GM23338 (cell line): ENCODE results near the gene ELFN1. TPM values are rescaled to one million over a fixed set of nuclear protein-coding genes. Genes with fewer than 3 reads are reported as not detected.

Source experiments
- ATAC-seq: fragments of 200-7000 bp; cut with Tn5 transposase; 3 replicates; pipeline ENCODE4 v1.9.1; 2020
- DNase-seq: peaks from one replicate; pipeline ENCODE4 v3.0.0-alpha.2; 2015; ENCODE audit warnings: low spot score
- H2AFZ ChIP-seq: fragments of 200-600 bp; sonication (generic); 2 replicates; pipeline ENCODE4 v1.8.0; 2016; ENCODE audit warnings: antibody characterized with exemption, mild to moderate bottlenecking, moderate library complexity
- H3F3A ChIP-seq: fragments of 200-600 bp; sonication (generic); replicated peaks from 2 replicates; pipeline ENCODE4 v1.8.0; 2017; ENCODE audit warnings: antibody characterized with exemption, mixed run types, low read depth
- H3K27ac ChIP-seq: fragments of 200-600 bp; sonication (generic); 2 replicates; pipeline ENCODE4 v1.6.1; 2016; ENCODE audit warnings: low read depth
- H3K27me3 ChIP-seq: fragments of 200-600 bp; sonication (generic); 2 replicates; pipeline ENCODE4 v1.8.0; 2016; ENCODE audit warnings: mild to moderate bottlenecking, mixed run types, moderate library complexity; ENCODE audit not compliant: insufficient read depth
- H3K36me3 ChIP-seq: fragments of 200-600 bp; sonication (generic); 2 replicates; pipeline ENCODE4 v1.8.0; 2016; ENCODE audit warnings: mild to moderate bottlenecking; ENCODE audit not compliant: insufficient read depth
- H3K4me1 ChIP-seq: fragments of 200-600 bp; sonication (generic); 2 replicates; pipeline ENCODE4 v1.8.0; 2016; ENCODE audit warnings: mild to moderate bottlenecking, moderate library complexity; ENCODE audit not compliant: insufficient read depth
- H3K4me2 ChIP-seq: fragments of 200-600 bp; sonication (generic); 2 replicates; pipeline ENCODE4 v1.7.1; 2017; ENCODE audit warnings: mixed run types
- H3K4me3 ChIP-seq: fragments of 200-600 bp; sonication (generic); 2 replicates; pipeline ENCODE4 v1.6.1; 2016; ENCODE audit warnings: mixed run types
- H3K79me2 ChIP-seq: fragments of 200-600 bp; sonication (generic); replicated peaks from 2 replicates; pipeline ENCODE4 v1.8.0; 2017; ENCODE audit warnings: mild to moderate bottlenecking; ENCODE audit not compliant: insufficient read depth
- H3K9me2 ChIP-seq: fragments of 200-600 bp; sonication (generic); 2 replicates; pipeline ENCODE4 v1.8.0; 2017; ENCODE audit not compliant: insufficient read depth
- H4K20me1 ChIP-seq: fragments of 200-600 bp; sonication (generic); replicated peaks from 2 replicates; pipeline ENCODE4 v1.8.0; 2017; ENCODE audit warnings: mild to moderate bottlenecking; ENCODE audit not compliant: insufficient read depth
- H3K27ac Mint-ChIP-seq: 2 replicates; pipeline ENCODE4 v1.8.0; 2020; ENCODE audit warnings: inconsistent platforms, mild to moderate bottlenecking, moderate library complexity, mixed read lengths
- H3K27me3 Mint-ChIP-seq: 3 replicates; pipeline ENCODE4 v1.8.0; 2022; ENCODE audit warnings: low read depth, mild to moderate bottlenecking, moderate library complexity, mixed read lengths, inconsistent platforms; ENCODE audit not compliant: insufficient read depth, poor library complexity
- H3K36me3 Mint-ChIP-seq: 3 replicates; pipeline ENCODE4 v1.8.0; 2021; ENCODE audit warnings: low read depth, mild to moderate bottlenecking, inconsistent platforms, moderate library complexity, mixed read lengths
- H3K4me1 Mint-ChIP-seq: 3 replicates; pipeline ENCODE4 v1.8.0; 2020; ENCODE audit warnings: mild to moderate bottlenecking, inconsistent platforms, mixed read lengths
- H3K4me3 Mint-ChIP-seq: 3 replicates; pipeline ENCODE4 v1.8.0; 2021; ENCODE audit warnings: moderate library complexity, mild to moderate bottlenecking, inconsistent platforms, mixed read lengths
- H3K9me3 Mint-ChIP-seq: 3 replicates; pipeline ENCODE4 v1.8.0; 2020; ENCODE audit warnings: moderate library complexity, mild to moderate bottlenecking, inconsistent platforms, mixed read lengths
- CREB1 ChIP-seq: fragments of 250-450 bp; sonication (Bioruptor Pico); IDR thresholded peaks from 2 replicates; pipeline ENCODE4 v1.5.0; 2020; ENCODE audit warnings: low read depth, mild to moderate bottlenecking, moderate library complexity
- EZH2phosphoT487 ChIP-seq: fragments of 200-600 bp; sonication (generic); IDR thresholded peaks from one replicate; pipeline ENCODE4 v1.8.1; 2018; ENCODE audit warnings: antibody characterized with exemption; ENCODE audit not compliant: unreplicated experiment
- JUNB ChIP-seq: IDR thresholded peaks from one replicate; pipeline ENCODE4 v1.6.1; 2016; ENCODE audit warnings: antibody characterized with exemption; ENCODE audit not compliant: unreplicated experiment
- NANOG ChIP-seq: IDR thresholded peaks from 2 replicates; pipeline ENCODE4 v1.6.1; 2016; ENCODE audit warnings: antibody characterized with exemption, borderline replicate concordance
- POLR2AphosphoS5 ChIP-seq: IDR thresholded peaks from 2 replicates; pipeline ENCODE4 v1.6.1; 2016; ENCODE audit warnings: antibody characterized with exemption, low read depth
- STAT1 ChIP-seq: IDR thresholded peaks from one replicate; pipeline ENCODE4 v1.6.1; 2016; ENCODE audit warnings: antibody characterized with exemption; ENCODE audit not compliant: unreplicated experiment
- ZNF114 ChIP-seq: fragments of 250-450 bp; sonication (Bioruptor Pico); IDR thresholded peaks from 2 replicates; pipeline ENCODE4 v1.5.0; 2020; ENCODE audit warnings: mild to moderate bottlenecking, moderate library complexity
- ZNF331 ChIP-seq: fragments of 250-450 bp; sonication (Bioruptor Pico); IDR thresholded peaks from 2 replicates; pipeline ENCODE4 v1.5.0; 2020; ENCODE audit warnings: low read depth, mild to moderate bottlenecking, moderate library complexity
- polyA plus RNA-seq: library from polyadenylated mRNA; unstranded; fragments of >200 nt; fragmentation: Nextera tagmentation; extraction: Ambion mirVana; gene quantifications from 2 replicates; pipeline ENCODE4 v1.2.1, GENCODE V29; 2016
- total RNA-seq: library from RNA; depleted of rRNA; stranded (reverse); fragments of >200 nt; shearing (Covaris generic); gene quantifications from 2 replicates; pipeline ENCODE4 v1.2.3, GENCODE V29; 2014
- TF ChIP-seq, protein P1 (sequence below): fragments of 250-450 bp; sonication (Bioruptor Pico); IDR thresholded peaks from 2 replicates; pipeline ENCODE4 v1.5.0; 2020; ENCODE audit warnings: mild to moderate bottlenecking, moderate library complexity
- TF ChIP-seq, protein P2 (sequence below), 2 experiments: fragments of 200-600 bp in 1 of 2; sonication (generic) in 1 of 2; conservative IDR thresholded peaks; 2 replicates each; pipeline versions ENCODE4 v1.5.1 to v1.6.1; 2016 to 2017; ENCODE audit warnings: antibody characterized with exemption in 2 of 2, low read depth in 2 of 2, mild to moderate bottlenecking in 2 of 2, moderate library complexity in 1 of 2
- TF ChIP-seq, protein P3 (sequence below): IDR thresholded peaks from 2 replicates; pipeline ENCODE4 v1.6.1; 2016; ENCODE audit warnings: antibody characterized with exemption
- TF ChIP-seq, protein P4 (sequence below): IDR thresholded peaks from one replicate; pipeline ENCODE4 v1.6.1; 2018; ENCODE audit warnings: antibody characterized with exemption; ENCODE audit not compliant: unreplicated experiment

ELFN1 gene
- total and polyA plus RNA-seq, 2 experiments from 2014 or later = 0.08 to 3.5 TPM

DNA sequence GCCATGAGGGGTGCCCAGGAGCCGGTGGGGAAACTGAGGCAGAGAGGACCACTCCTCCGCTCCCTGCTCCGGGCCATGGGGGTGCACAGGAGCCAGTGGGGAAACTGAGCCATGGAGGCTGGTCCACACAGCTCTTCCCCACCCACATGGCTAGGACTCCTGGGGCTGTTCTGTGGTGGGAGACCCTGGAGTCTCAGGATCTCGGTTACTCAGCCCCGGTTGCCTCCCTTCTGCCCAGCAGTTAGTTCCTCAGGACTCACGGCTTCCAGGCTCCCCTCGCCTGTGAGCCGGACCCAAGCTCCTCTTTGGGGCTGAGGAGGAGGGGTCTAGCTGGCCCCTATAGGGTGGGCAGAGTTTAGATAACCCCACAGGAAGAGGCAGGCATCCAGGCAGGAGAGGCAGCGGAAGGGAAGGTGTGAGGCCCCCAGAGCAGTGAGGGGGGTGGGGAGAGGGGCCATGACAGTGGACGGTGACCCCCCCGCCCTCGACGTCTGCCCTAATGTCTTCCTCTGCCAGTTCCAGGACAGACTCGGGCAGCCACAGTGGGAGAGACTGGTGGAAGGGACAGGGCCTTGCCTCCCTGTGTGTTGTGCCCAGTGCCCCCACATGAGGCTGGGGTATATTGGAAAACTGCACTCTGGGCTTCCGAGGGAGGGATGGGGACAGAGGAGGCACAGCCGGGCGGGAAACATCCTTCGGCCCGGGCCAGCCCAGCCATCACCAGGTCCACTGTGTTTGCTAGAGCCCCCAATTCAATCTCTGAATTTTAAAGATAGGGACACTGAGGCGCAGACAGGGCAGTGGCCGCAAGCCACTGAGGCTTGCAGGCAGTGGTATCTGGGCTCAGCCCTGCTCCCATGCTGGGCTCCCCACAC is 4.3 kb downstream of the ELFN1 start:
- peaks cover 10% of the 10 kb centered on the region for H3K4me1 Mint-ChIP-seq
- DNase-seq = no peak
- Histone ChIP-seq H3K4me1 (peaks cover 3% of the 10 kb centered on the region; the same call in 1 of the 2 replicates), H3K36me3 (no peaks in the 10 kb centered on the region), H3K27me3 (peaks cover 28% of the 10 kb centered on the region), H3K4me2 (no peak overlapping the region), H3K4me3 (no peak overlapping the region), H4K20me1 (no peaks in the 10 kb centered on the region), H2AFZ (no peak overlapping the region), H3K79me2 (no peaks in the 10 kb centered on the region), H3K27ac (no peak overlapping the region), H3F3A (no peaks in the 10 kb centered on the region), H3K9me2 (no peaks in the 10 kb centered on the region)
- no peaks in the 10 kb centered on the region for H3K9me3 Mint-ChIP-seq
- peaks cover 30% of the 10 kb centered on the region for H3K27me3 Mint-ChIP-seq
- H3K36me3 Mint-ChIP-seq = no peaks in the 10 kb centered on the region
- TF ChIP-seq, protein P1, sequence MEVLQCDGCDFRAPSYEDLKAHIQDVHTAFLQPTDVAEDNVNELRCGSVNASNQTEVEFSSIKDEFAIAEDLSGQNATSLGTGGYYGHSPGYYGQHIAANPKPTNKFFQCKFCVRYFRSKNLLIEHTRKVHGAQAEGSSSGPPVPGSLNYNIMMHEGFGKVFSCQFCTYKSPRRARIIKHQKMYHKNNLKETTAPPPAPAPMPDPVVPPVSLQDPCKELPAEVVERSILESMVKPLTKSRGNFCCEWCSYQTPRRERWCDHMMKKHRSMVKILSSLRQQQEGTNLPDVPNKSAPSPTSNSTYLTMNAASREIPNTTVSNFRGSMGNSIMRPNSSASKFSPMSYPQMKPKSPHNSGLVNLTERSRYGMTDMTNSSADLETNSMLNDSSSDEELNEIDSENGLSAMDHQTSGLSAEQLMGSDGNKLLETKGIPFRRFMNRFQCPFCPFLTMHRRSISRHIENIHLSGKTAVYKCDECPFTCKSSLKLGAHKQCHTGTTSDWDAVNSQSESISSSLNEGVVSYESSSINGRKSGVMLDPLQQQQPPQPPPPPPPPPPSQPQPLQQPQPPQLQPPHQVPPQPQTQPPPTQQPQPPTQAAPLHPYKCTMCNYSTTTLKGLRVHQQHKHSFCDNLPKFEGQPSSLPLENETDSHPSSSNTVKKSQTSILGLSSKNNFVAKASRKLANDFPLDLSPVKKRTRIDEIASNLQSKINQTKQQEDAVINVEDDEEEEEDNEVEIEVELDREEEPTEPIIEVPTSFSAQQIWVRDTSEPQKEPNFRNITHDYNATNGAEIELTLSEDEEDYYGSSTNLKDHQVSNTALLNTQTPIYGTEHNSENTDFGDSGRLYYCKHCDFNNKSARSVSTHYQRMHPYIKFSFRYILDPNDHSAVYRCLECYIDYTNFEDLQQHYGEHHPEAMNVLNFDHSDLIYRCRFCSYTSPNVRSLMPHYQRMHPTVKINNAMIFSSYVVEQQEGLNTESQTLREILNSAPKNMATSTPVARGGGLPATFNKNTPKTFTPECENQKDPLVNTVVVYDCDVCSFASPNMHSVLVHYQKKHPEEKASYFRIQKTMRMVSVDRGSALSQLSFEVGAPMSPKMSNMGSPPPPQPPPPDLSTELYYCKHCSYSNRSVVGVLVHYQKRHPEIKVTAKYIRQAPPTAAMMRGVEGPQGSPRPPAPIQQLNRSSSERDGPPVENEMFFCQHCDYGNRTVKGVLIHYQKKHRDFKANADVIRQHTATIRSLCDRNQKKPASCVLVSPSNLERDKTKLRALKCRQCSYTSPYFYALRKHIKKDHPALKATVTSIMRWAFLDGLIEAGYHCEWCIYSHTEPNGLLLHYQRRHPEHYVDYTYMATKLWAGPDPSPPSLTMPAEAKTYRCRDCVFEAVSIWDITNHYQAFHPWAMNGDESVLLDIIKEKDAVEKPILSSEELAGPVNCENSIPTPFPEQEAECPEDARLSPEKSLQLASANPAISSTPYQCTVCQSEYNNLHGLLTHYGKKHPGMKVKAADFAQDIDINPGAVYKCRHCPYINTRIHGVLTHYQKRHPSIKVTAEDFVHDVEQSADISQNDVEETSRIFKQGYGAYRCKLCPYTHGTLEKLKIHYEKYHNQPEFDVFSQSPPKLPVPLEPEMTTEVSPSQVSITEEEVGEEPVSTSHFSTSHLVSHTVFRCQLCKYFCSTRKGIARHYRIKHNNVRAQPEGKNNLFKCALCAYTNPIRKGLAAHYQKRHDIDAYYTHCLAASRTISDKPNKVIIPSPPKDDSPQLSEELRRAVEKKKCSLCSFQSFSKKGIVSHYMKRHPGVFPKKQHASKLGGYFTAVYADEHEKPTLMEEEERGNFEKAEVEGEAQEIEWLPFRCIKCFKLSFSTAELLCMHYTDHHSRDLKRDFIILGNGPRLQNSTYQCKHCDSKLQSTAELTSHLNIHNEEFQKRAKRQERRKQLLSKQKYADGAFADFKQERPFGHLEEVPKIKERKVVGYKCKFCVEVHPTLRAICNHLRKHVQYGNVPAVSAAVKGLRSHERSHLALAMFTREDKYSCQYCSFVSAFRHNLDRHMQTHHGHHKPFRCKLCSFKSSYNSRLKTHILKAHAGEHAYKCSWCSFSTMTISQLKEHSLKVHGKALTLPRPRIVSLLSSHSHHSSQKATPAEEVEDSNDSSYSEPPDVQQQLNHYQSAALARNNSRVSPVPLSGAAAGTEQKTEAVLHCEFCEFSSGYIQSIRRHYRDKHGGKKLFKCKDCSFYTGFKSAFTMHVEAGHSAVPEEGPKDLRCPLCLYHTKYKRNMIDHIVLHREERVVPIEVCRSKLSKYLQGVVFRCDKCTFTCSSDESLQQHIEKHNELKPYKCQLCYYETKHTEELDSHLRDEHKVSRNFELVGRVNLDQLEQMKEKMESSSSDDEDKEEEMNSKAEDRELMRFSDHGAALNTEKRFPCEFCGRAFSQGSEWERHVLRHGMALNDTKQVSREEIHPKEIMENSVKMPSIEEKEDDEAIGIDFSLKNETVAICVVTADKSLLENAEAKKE = no peak
- TF ChIP-seq POLR2AphosphoS5 (no peak), STAT1 (no peak), ZNF331 (CRISPR knock-in tag) (no peak), EZH2phosphoT487 (no peak), ZNF114 (CRISPR knock-in tag) (no peak), NANOG (no peak), CREB1 (no peak), JUNB (no peak)
- TF ChIP-seq, protein P2, sequence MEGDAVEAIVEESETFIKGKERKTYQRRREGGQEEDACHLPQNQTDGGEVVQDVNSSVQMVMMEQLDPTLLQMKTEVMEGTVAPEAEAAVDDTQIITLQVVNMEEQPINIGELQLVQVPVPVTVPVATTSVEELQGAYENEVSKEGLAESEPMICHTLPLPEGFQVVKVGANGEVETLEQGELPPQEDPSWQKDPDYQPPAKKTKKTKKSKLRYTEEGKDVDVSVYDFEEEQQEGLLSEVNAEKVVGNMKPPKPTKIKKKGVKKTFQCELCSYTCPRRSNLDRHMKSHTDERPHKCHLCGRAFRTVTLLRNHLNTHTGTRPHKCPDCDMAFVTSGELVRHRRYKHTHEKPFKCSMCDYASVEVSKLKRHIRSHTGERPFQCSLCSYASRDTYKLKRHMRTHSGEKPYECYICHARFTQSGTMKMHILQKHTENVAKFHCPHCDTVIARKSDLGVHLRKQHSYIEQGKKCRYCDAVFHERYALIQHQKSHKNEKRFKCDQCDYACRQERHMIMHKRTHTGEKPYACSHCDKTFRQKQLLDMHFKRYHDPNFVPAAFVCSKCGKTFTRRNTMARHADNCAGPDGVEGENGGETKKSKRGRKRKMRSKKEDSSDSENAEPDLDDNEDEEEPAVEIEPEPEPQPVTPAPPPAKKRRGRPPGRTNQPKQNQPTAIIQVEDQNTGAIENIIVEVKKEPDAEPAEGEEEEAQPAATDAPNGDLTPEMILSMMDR (conservative IDR thresholded peaks at IDR 0.05; ENCODE audit: low read depth in 2 of 2) = no peak
- TF ChIP-seq, protein P3, sequence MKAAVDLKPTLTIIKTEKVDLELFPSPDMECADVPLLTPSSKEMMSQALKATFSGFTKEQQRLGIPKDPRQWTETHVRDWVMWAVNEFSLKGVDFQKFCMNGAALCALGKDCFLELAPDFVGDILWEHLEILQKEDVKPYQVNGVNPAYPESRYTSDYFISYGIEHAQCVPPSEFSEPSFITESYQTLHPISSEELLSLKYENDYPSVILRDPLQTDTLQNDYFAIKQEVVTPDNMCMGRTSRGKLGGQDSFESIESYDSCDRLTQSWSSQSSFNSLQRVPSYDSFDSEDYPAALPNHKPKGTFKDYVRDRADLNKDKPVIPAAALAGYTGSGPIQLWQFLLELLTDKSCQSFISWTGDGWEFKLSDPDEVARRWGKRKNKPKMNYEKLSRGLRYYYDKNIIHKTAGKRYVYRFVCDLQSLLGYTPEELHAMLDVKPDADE = no peak
- TF ChIP-seq, protein P4, sequence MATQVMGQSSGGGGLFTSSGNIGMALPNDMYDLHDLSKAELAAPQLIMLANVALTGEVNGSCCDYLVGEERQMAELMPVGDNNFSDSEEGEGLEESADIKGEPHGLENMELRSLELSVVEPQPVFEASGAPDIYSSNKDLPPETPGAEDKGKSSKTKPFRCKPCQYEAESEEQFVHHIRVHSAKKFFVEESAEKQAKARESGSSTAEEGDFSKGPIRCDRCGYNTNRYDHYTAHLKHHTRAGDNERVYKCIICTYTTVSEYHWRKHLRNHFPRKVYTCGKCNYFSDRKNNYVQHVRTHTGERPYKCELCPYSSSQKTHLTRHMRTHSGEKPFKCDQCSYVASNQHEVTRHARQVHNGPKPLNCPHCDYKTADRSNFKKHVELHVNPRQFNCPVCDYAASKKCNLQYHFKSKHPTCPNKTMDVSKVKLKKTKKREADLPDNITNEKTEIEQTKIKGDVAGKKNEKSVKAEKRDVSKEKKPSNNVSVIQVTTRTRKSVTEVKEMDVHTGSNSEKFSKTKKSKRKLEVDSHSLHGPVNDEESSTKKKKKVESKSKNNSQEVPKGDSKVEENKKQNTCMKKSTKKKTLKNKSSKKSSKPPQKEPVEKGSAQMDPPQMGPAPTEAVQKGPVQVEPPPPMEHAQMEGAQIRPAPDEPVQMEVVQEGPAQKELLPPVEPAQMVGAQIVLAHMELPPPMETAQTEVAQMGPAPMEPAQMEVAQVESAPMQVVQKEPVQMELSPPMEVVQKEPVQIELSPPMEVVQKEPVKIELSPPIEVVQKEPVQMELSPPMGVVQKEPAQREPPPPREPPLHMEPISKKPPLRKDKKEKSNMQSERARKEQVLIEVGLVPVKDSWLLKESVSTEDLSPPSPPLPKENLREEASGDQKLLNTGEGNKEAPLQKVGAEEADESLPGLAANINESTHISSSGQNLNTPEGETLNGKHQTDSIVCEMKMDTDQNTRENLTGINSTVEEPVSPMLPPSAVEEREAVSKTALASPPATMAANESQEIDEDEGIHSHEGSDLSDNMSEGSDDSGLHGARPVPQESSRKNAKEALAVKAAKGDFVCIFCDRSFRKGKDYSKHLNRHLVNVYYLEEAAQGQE = no peak
- ATAC-seq = no peak
- H3K4me3 Mint-ChIP-seq = no peak overlapping the region
- no peak overlapping the region for H3K27ac Mint-ChIP-seq
